GM18511 (cell line): ENCODE results near the gene KCNMA1.

Experiments
- ATAC-seq: cut with Tn5 transposase; IDR thresholded peaks from one replicate; pipeline ENCODE4 v1.9.1; 2021; ENCODE audit warnings: mild to moderate bottlenecking, moderate library complexity; ENCODE audit not compliant: unreplicated experiment

Gene KCNMA1

DNA sequence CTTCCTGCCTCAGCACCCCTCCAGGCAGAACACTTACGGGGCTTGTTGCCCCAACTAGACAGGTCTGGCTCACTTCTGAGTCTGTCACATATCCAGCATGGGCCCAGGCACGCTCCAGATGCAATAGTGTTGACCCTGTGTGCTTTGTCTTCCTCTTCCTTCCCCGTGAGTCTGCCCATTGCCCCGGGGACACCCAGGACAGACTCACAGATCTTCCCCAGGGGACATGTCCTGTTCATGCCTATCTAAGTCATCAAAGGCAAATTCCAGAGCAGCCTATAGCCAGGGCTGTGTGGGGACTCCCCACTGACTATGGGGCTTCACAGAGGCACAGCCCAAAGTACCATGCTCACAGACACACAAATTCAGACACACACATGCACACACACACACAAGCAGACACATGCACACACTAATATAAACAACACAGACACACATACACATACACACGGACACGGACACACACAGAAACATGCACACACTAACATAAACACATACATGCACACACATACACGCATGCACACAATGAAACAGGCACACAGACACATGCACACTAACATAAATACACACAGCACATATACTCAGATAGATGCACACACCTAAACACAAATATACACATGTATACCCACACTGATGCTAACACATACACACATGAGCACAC is 175.8 kb downstream of the KCNMA1 start:
- no peak for ATAC-seq

DNA sequence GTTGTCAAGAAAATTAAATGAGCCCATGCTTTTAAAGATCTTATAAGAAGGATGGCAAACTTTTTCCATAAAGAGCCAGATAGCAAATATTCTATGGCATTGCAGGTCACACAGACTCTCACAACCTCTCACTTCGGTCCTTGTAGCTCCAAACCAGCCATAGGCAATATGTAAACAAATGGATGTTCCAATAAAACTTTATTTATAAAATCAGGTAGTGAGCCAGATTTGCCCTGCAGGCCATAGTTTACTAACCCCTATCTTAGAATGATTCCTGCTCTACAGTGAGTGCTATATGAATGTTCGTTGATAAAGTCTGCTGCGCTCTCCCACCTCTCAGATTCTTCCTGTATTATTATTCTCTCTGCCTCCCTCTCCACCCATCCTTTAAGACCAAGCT is 177.7 kb downstream of the KCNMA1 start:
- no peak for ATAC-seq

GRCh38 chr10:77458986-77459590 is 178.5 kb downstream of the KCNMA1 start:
- ATAC-seq: no peak

- no peak for ATAC-seq
Measured at GRCh38 chr10:77457721-77458120, 179.9 kb downstream of the KCNMA1 start.

DNA sequence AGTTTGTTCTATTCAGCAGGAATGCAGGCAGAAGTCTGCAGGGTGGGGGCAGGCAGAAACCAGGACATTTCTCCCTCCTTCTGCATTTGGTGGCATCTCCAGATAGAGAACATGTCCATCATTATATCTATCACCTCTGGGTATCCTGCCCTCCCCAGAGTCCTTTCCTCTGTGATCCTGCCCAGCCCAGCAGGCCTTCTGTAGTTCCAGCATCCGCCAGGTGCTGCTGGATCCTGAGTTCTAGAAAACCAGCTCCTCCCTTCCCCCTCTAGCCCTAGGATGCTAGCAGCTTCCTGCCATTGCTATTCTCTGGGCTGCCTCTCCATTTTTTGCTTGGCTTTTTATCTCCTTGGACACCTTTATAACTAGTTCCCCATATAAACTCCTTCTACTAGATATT is 180.3 kb downstream of the KCNMA1 start:
- ATAC-seq: no peak

- ATAC-seq: no peak
Measured at GRCh38 chr10:77456414-77456813, 181.2 kb downstream of the KCNMA1 start.

GRCh38 chr10:77455561-77455960 is 182.0 kb downstream of the KCNMA1 start:
- no peak for ATAC-seq

GRCh38 chr10:77452952-77453564 is 184.6 kb downstream of the KCNMA1 start:
- no peak for ATAC-seq

DNA sequence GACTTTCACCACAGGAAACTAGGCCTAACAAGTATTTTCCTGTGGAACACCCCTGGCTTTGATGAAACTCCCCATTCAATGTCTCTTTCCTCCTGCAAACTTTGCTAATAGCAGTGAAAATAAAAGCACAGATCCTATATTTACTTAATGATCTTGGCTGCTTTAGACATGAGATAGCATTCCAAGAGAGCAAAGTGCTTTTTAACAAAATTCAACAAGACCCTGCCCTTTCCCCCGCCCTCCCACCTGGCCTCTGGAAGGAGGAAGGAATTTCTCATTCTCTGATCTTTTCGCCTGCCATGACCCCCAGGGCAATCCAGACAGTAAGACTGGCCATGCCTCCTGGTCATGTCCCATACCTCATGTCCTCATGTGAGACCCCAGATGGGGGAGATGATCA is 185.7 kb downstream of the KCNMA1 start:
- ATAC-seq: no peak

- no peak for ATAC-seq
Measured at GRCh38 chr10:77448226-77448625, 189.4 kb downstream of the KCNMA1 start.

DNA sequence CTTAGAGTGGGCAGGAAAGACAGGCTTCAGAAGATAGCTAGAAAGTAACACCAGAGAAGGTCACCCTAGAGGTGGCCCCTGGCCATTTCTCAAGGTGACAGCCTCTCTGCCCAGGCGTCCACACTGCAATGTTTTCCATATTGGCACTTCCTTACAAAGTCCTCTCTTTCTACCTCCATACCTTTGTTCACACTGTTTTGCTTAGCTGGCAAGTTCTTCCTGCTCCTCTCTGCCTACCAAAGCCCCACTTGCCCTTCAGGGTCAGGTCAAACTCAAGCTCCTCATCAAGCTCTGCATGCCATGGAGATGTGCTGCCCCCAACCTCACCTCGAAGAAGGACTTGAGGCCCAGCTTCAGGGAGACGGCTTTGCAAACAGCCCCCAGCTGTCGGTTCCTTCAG is 190.9 kb downstream of the KCNMA1 start:
- no peak for ATAC-seq

DNA sequence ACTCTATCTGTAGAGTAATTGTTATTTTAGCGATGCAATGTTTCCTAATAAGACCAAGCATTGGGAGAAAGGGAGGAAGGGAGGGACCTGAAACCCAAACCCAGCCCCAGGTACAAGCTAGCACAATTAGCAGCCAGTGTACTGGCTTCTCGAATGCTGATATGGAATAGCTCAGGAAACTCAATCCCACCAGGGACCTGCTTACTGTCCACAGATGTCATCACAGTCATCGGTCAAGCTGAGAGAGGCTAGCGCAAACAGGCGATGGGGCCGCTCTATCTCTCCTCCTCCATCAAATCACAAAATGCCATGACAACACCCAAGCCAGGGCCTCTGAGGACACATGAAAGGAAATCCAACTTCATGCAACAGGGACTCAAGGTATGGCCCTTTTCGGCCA is 192.1 kb downstream of the KCNMA1 start:
- ATAC-seq: no peak

GRCh38 chr10:77444041-77444440 is 193.6 kb downstream of the KCNMA1 start:
- ATAC-seq: no peak

DNA sequence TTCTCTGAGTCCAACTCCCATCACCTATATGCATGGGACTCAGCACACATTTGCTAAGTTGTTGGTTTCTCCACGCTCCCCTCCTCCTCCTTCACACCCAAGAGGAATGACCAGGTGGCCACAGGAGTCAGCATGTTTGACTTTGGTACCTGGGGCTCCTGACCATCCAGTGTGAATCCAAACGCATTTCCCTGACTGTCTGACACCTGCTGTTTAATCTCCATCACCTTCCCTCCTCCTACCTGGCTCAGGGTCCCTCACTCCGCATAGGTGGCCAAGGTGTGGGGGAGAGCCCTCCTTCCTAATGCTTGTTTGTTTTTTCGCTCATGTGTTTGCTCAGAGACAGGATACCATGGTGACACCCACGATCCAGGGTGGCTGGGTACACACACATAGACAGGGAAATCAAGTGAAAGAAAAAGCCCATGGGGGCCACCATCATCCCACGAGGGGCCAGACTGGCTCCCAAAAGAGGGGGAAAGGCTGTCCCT is 194.9 kb downstream of the KCNMA1 start:
- ATAC-seq: no peak

GRCh38 chr10:77441353-77442166 is 196.0 kb downstream of the KCNMA1 start:
- ATAC-seq: no peak

DNA sequence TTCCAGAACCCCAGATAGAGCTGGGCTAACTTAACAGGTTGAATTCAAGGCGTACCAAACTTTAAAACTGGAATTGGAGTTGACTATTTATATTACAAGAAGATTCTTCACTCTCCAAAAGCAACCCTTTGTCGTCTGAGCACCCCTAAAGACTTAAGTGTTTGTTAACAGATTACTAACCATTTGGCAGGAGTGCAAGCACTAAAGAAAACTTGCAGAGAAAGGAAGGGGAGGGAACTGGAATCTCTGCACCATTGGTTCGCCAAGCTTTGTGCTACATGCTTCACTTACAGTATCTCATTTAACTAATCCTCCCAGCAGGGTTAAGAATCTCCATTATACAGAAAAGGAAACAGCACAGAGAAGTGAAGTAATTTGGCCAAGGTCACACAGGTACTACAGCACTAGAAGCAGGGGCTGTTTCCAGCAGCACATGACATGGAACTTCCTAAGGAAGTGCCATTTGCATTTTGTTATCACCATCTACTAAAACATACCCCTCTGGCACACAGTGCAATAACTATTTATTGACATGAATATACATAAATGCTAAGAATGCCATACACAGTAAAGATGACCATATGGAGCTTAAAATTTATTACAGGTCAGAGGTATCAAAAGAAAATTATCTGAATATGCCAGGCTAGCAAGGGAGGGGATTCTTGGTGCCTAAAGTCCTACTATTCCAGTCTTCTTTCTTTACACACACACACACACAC is 201.2 kb downstream of the KCNMA1 start:
- ATAC-seq: no peak

DNA sequence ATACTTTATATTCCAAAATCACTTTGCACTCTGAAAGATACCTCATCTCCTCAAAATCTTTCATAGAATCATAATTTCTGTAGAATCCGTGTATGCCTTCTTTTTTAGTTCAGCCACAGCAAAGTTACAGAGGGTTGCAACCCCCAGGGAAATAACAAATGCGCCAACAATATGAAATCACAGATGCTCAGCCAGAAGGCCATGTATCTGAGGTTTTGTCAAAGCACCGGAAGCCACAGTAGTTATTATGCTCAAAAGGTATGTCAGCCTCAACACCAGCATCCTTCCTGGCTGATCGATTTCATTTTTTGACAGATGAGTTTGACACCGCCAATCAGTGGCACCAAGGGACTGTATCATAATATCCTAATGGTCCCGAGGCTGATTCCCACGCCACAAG is 204.1 kb downstream of the KCNMA1 start:
- ATAC-seq: no peak

GRCh38 chr10:77431980-77432797 is 205.4 kb downstream of the KCNMA1 start:
- ATAC-seq: no peak

- ATAC-seq: no peak
Measured at GRCh38 chr10:77431209-77431611, 206.4 kb downstream of the KCNMA1 start.

DNA sequence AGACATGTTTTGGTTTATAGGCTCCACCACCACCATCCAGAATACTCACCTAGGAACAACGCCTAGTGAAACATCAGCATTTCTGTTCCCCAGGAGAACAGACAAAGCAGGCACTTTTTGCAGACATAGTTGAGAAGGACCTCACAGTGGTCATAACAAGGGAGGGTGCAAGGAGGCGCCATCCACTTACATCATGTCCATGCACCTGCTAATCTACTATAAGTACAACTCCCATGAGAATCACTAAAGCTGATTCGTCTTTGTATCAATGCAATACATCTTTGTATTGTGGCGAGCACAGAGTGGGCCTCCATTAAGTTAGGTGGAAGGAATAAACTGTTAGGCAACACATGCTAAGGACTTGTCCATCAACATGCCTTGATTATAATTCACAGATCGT is 207.1 kb downstream of the KCNMA1 start:
- no peak for ATAC-seq
